Breast epithelium (tissue), 4 donors: Measurements from ENCODE around the gene KRTAP19-8. TPM values are rescaled to one million over a fixed set of nuclear protein-coding genes. Genes with fewer than 3 reads are reported as not detected.

Experiments
- DNase-seq, 2 donors: peaks; one replicate each; pipeline ENCODE4 v3.0.0-alpha.2; 2019; ENCODE audit warnings: low spot score in 2 of 2
- H3K27ac ChIP-seq, 2 donors: fragments of 200-600 bp; sonication (generic) in 1 of 2; one replicate each; pipeline ENCODE4 v1.5.1; 2016 to 2019; ENCODE audit warnings: mild to moderate bottlenecking in 1 of 2
- H3K27me3 ChIP-seq, 2 donors: fragments of 200-600 bp; sonication (generic) in 1 of 2; one replicate each; pipeline versions ENCODE4 v1.5.1 to v1.6.0; 2017 to 2019; ENCODE audit warnings: control low read depth in 1 of 2, mild to moderate bottlenecking in 1 of 2
- H3K36me3 ChIP-seq: fragments of 200-600 bp; one replicate; pipeline ENCODE4 v1.5.1; 2019
- H3K4me1 ChIP-seq, 2 donors: fragments of 200-600 bp; sonication (generic); one replicate each; pipeline ENCODE4 v1.5.1; 2016 to 2019; ENCODE audit warnings: control low read depth in 1 of 2
- H3K4me3 ChIP-seq, 3 donors: fragments of 200-600 bp; sonication (generic); 1 replicate in 2 of 3; 2 replicates in 1 of 3; pipeline ENCODE4 v1.5.1; 2016 to 2019; ENCODE audit warnings: mild to moderate bottlenecking in 3 of 3, moderate library complexity in 2 of 3
- H3K9me3 ChIP-seq, 2 donors: fragments of 200-600 bp; sonication (generic) in 1 of 2; one replicate each; pipeline ENCODE4 v1.5.1; 2016 to 2019; ENCODE audit warnings: control low read depth in 1 of 2
- CTCF ChIP-seq, 3 donors: fragments of 450-650 bp; IDR thresholded peaks; one replicate each; pipeline ENCODE4 v1.5.1; 2016 to 2017; ENCODE audit warnings: antibody characterized with exemption in 3 of 3, mild to moderate bottlenecking in 3 of 3, moderate library complexity in 3 of 3
- POLR2A ChIP-seq: fragments of 450-650 bp; IDR thresholded peaks from one replicate; pipeline ENCODE4 v1.6.1; 2016; ENCODE audit warnings: antibody characterized with exemption, mild to moderate bottlenecking, moderate library complexity
- POLR2AphosphoS5 ChIP-seq, 3 donors: sonication (generic); formaldehyde crosslinking; IDR thresholded peaks; one replicate each; pipeline ENCODE4 v1.6.1; 2017; ENCODE audit warnings: antibody characterized with exemption in 3 of 3
- intact Hi-C: fragments of 100-400 bp; cut with DNase I; formaldehyde crosslinking; loops from one replicate; pipeline ENCODE4 v1.15.1; 2023; ENCODE audit warnings: low total_unique reads
- total RNA-seq, 3 donors: library from RNA; depleted of rRNA; stranded (reverse); fragments of >200 nt; gene quantifications; one replicate each; pipeline ENCODE4 v1.1.0, GENCODE V29; 2016

The KRTAP19-8 gene
- total RNA-seq, 3 donors from 2014 or later, result not detected

DNA sequence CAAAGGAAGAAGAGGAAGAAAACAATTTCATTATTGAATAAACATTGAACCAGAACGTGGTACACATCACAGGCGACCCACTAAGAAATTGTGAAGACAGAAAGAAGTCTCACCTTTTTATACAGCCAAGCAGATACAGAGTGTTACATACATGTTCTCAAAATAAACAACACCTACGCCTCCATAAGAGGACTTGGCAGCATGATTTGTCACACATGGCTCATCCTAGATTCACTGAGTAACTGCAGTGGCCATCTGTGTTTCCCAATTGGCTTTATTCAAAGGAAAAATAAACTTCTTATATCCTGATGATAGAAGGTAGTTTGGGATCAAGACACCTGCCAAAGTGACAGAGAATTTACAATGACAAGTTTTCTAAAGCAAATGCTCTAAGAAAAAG lies 7.6 kb upstream of the KRTAP19-8 start:
- TF ChIP-seq POLR2A, result no peak
- no peak for TF ChIP-seq POLR2AphosphoS5 (IDR thresholded peaks at IDR 0.05)
- no peak for TF ChIP-seq CTCF (IDR thresholded peaks at IDR 0.05)
- no peaks in the 10 kb centered on the region for H3K36me3 ChIP-seq
- intact Hi-C loops, result no loop called here
- H3K4me1 ChIP-seq, result no peaks in the 10 kb centered on the region
- no peak for DNase-seq
- no peak overlapping the region for H3K4me3 ChIP-seq
- H3K27me3 ChIP-seq, result no peaks in the 10 kb centered on the region
- H3K9me3 ChIP-seq, result no peaks in the 10 kb centered on the region
- no peak overlapping the region for H3K27ac ChIP-seq

DNA sequence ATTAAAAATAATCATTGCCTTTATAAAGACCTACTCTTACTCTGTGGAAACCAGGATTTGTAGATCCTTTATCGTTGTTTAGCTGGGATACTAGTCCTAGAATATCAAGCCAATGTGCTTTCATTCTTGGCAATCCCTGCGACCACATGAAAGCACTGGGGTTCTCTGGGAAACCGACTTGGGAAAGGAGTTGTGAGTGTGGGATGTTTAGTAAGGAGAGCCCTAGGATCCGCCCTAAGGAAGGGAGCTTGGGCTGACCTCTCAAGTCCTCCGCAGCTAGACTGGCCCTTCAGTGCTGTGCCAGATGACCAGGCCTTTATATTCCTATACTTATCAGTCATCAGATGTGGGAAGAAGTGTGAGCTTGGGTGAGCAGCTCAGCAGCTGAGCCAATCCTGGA lies 5.2 kb upstream of the KRTAP19-8 start:
- TF ChIP-seq CTCF (IDR thresholded peaks at IDR 0.05), result no peak
- TF ChIP-seq POLR2AphosphoS5 (IDR thresholded peaks at IDR 0.05), result no peak
- no peak for TF ChIP-seq POLR2A
- no peaks in the 10 kb centered on the region for H3K27me3 ChIP-seq
- no peak for DNase-seq

DNA sequence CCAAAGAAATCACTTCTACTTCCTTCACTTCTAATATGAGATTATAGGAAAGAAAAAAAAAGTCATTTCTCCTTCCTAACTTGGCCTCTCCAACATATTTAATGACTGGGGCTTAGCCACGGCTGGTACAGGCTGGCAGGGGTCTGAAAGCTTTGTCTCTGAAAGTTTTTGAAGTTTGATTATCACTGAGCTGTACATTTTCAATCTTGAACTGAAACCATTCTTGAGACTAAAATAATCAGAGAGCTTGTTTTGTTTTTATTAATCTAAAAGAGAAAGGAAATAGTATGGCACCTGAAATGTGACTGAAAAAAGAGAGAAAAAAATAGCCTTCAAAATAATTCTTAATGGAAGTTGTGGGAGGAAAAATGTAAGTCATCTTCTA lies 3.8 kb upstream of the KRTAP19-8 start:
- Histone ChIP-seq H3K27me3 (no peaks in the 10 kb centered on the region), H3K9me3 (no peaks in the 10 kb centered on the region), H3K27ac (no peak overlapping the region), H3K4me1 (no peaks in the 10 kb centered on the region), H3K36me3 (no peaks in the 10 kb centered on the region), H3K4me3 (no peak overlapping the region)
- no peak for TF ChIP-seq CTCF (IDR thresholded peaks at IDR 0.05)
- TF ChIP-seq POLR2AphosphoS5 (IDR thresholded peaks at IDR 0.05), result no peak
- TF ChIP-seq POLR2A, result no peak
- no peak for DNase-seq
- intact Hi-C loops, result no loop called here

More for the DNA sequence above, 5.2 kb upstream of the KRTAP19-8 start:
- Histone ChIP-seq H3K4me1 (no peaks in the 10 kb centered on the region), H3K27ac (no peak overlapping the region), H3K4me3 (no peak overlapping the region), H3K9me3 (no peaks in the 10 kb centered on the region), H3K36me3 (no peaks in the 10 kb centered on the region)
- intact Hi-C loops, result no loop called here

- DNase-seq, result no peak
- H3K9me3 ChIP-seq, result no peaks in the 10 kb centered on the region
- TF ChIP-seq CTCF (IDR thresholded peaks at IDR 0.05) (no peak), POLR2A (no peak), POLR2AphosphoS5 (IDR thresholded peaks at IDR 0.05) (no peak)
- no peaks in the 10 kb centered on the region for H3K36me3 ChIP-seq
- no peak overlapping the region for H3K4me3 ChIP-seq
- H3K27ac ChIP-seq, result no peak overlapping the region
- intact Hi-C loops, result no loop called here
- H3K4me1 ChIP-seq, result no peaks in the 10 kb centered on the region
- no peaks in the 10 kb centered on the region for H3K27me3 ChIP-seq
Observed at GRCh38 chr21:31041295-31042079, 3.2 kb upstream of the KRTAP19-8 start.

- Histone ChIP-seq H3K9me3 (peaks cover 0 to 5% of the 10 kb centered on the region in 2 donors), H3K27ac (no peak overlapping the region), H3K4me3 (no peak overlapping the region), H3K4me1 (no peaks in the 10 kb centered on the region), H3K36me3 (no peaks in the 10 kb centered on the region), H3K27me3 (no peaks in the 10 kb centered on the region)
- TF ChIP-seq POLR2AphosphoS5 (IDR thresholded peaks at IDR 0.05), result no peak
- no peak for TF ChIP-seq CTCF (IDR thresholded peaks at IDR 0.05)
- no peak for TF ChIP-seq POLR2A
- intact Hi-C loops, result no loop called here
- DNase-seq, result no peak
Observed at GRCh38 chr21:31034378-31034777, 3.9 kb downstream of the KRTAP19-8 start.
